ENCODE measurements around the gene CPED1.

The CPED1 gene

DNA sequence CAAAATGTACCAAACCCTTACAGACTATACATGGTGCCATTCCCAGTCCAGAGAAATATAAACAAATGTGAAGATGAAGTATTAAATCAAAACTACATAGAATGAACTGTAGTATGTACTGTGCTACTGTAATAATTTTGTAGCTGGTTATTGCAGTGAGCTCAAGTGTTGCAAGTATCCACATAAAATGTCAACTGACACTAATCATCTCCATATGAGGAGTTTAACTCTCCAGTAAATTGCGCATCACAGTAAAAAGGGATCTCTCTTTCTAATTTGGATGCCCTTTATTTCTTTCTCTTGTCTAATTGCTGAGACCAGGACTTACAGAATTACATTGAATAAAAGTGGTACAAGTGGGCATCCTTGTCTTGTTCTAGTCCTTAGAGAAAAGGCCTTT is 165.5 kb downstream of the CPED1 start:
- TF ChIP-seq, protein P1, sequence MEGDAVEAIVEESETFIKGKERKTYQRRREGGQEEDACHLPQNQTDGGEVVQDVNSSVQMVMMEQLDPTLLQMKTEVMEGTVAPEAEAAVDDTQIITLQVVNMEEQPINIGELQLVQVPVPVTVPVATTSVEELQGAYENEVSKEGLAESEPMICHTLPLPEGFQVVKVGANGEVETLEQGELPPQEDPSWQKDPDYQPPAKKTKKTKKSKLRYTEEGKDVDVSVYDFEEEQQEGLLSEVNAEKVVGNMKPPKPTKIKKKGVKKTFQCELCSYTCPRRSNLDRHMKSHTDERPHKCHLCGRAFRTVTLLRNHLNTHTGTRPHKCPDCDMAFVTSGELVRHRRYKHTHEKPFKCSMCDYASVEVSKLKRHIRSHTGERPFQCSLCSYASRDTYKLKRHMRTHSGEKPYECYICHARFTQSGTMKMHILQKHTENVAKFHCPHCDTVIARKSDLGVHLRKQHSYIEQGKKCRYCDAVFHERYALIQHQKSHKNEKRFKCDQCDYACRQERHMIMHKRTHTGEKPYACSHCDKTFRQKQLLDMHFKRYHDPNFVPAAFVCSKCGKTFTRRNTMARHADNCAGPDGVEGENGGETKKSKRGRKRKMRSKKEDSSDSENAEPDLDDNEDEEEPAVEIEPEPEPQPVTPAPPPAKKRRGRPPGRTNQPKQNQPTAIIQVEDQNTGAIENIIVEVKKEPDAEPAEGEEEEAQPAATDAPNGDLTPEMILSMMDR (IDR thresholded peaks at IDR 0.05; ENCODE audit: low read depth, low read length) = no peak
- DNase-seq (ENCODE audit: extremely low read depth, low read depth) = peak; percentile 11

DNA sequence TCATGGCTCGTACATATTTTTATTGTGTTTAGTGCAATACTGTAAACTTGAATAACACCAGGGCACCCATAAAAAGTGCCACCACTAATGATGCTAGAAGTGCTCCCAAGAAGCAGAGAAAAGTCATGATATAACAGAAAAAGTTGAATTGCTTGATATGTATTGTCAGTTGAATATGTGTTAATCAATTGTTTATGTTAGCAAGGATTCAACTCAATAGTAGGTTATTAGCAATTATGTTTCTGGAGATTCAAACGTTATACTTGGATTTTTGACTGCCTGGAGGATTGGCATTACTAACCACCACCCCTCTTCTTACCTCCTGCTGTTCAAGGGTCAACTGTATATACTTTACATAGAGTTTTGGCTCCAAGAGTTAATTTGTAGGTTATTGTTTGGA is 168.3 kb downstream of the CPED1 start:
- no peak for DNase-seq (ENCODE audit: extremely low read depth, low read depth)
- TF ChIP-seq, protein P1 (IDR thresholded peaks at IDR 0.05; ENCODE audit: low read depth, low read length) = no peak

DNA sequence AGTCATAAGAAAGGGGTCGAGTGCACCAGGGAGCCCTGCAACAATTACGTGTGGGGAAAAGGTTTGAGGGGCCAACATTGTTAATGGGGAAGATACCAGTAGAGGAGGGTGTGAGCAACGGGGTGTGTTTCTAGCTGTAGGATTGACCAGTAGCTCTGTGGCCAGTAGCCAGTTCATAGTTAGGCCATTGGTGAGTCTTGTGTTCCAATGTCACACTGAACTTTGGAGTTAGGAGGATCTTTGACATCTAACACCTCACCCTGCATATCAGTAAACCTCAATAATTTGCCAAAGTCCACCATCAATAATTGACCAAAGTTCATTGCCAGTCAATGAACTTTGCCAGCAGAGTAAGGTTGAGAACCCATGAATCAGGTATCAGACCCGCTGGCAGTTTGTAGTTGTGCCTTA is 168.8 kb downstream of the CPED1 start:
- no peak for DNase-seq (ENCODE audit: extremely low read depth, low read depth)

DNA sequence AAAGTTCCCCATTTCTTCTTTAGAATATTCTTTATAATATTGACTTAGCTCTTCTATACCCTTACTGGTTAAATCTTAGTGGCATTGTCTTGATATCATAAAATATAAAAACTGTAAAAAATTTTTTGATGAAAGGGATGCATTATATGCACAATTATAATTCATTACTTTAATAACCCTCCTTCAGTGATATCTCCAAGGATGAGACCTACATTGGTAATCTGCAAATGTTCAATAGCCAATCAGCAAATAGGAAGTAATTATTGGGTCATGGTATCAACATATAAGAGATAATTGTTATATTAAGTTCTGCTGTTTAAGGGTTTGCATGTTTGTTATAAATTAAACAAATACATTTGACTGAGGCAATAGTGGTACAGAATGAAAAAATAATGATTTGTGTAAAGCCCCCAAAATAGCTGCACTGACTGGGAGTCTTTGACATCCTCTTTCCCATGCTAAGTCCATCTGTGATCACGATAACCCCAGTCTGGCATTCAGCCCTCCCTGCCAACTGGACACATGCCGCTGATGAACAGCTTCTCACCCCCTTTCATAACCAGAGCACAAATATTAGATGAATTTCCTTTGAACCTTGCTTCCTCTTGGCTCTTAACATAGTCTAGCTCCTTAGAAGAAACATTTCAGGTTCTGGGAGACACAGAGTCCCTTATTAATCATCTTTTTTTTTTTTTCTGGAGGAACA is 169.5 kb downstream of the CPED1 start:
- DNase-seq (ENCODE audit: extremely low read depth, low read depth) = no peak
- TF ChIP-seq, protein P1 (IDR thresholded peaks at IDR 0.05; ENCODE audit: low read depth, low read length) = no peak

More for the DNA sequence above, 168.8 kb downstream of the CPED1 start:
- TF ChIP-seq, protein P1 (IDR thresholded peaks at IDR 0.05; ENCODE audit: low read depth, low read length) = no peak

DNA sequence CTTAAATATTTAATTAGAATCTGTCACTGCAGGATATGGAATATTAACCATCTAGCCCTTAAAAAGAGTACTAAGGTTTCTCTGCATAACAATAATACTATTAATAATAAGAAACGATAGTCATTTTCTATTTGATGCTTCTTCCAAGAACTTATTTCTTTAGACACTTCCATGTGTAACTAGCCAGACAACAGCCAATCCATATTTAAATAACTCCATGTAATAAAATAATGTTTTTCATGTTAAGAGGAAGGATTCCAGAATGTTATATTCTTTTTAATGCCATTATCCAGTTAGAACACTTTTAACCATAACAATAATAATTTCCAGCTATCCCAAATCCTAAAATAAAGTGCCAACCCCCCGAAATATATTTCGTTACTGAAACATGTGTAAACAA is 170.2 kb downstream of the CPED1 start:
- DNase-seq (ENCODE audit: extremely low read depth, low read depth) = no peak
- TF ChIP-seq, protein P1 (IDR thresholded peaks at IDR 0.05; ENCODE audit: low read depth, low read length) = no peak

DNA sequence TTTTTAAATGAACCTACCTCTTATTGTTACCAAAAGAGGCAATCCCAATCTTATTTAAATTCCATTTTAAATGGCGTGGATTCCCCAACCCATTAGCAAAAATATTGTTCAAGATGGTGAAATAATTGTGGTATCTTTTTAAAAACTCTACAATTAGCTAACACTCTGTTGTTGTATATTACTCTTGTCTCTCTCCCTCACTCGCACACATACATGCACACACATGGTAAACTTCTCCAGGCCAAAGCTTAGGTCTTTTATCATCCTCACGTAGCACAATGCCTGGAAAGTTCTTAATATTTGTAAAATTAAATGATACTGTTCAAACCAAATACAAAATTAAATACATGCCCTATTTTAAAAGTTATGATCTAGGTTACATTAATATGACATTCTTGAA is 171.0 kb downstream of the CPED1 start:
- DNase-seq (ENCODE audit: extremely low read depth, low read depth) = no peak
- TF ChIP-seq, protein P1 (IDR thresholded peaks at IDR 0.05; ENCODE audit: low read depth, low read length) = no peak

DNA sequence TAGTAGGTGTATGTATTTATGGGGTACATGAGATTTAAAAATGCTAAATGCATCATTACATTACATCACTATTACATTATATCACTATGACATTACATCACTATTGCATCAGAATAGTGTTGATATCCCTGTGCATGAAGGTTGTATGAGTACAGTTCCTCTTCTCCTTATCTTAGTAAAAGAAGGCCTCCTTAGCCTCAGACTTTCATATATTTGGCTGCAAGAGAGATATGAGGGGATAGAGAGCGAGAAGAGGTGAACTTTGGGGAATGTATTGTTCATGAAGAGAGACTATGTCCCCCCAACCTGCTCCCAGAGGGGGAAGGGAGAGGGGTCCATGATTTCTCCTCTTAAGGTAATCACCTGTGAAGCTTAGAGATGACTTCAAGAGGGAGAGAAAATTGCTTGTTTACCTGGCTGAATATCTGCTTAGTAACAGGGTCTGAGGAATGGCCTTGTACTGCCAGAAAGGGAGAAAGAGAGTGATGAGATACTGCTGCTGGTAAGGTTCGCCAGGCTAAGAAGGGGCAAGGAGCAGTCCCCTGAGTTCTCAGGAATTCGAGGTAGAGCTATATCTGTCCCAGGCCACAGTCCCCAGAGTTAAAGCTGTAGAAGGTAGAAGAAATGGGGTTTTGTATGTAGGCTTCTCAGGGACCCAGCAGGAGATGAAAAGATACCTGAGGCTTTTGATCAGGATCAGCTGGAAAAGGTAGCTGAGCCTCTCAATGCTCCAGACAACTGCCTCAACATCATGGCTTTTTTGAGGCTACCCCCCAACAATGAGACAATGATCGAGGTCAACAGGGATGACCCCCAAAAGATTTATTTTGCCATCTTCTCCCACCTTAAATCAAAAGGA is 171.9 kb downstream of the CPED1 start:
- TF ChIP-seq, protein P1 (IDR thresholded peaks at IDR 0.05; ENCODE audit: low read depth, low read length) = no peak

More for the DNA sequence above, 171.9 kb downstream of the CPED1 start:
- DNase-seq (ENCODE audit: extremely low read depth, low read depth) = no peak

Measured in AG09319 (cell line).